GM21576 (cell line): ENCODE results near the gene FOXP2.

Experiments
- ATAC-seq: cut with Tn5 transposase; IDR thresholded peaks from one replicate; pipeline ENCODE4 v1.9.1; 2021; ENCODE audit warnings: mild to moderate bottlenecking, moderate library complexity; ENCODE audit not compliant: unreplicated experiment

Gene FOXP2

GRCh38 chr7:114650491-114650890 is 235.9 kb downstream of the FOXP2 start:
- no peak for ATAC-seq

DNA sequence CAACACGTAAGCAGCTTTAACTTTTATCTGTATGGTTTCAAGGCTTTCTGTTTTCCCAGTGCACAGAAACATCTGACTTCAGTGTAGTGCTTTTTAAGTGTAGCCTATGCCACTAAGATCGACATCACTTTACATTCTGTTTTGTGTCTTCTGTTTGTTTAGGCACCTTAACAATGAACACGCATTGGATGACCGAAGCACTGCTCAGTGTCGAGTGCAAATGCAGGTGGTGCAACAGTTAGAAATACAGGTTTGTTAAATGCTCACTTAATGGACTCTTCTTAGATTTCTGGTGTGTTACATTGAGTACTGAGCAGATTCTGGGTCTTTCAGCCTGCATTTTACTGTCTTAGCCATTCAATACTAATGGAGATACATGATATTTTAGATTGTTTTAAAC is 237.4 kb downstream of the FOXP2 start:
- ATAC-seq, result no peak

DNA sequence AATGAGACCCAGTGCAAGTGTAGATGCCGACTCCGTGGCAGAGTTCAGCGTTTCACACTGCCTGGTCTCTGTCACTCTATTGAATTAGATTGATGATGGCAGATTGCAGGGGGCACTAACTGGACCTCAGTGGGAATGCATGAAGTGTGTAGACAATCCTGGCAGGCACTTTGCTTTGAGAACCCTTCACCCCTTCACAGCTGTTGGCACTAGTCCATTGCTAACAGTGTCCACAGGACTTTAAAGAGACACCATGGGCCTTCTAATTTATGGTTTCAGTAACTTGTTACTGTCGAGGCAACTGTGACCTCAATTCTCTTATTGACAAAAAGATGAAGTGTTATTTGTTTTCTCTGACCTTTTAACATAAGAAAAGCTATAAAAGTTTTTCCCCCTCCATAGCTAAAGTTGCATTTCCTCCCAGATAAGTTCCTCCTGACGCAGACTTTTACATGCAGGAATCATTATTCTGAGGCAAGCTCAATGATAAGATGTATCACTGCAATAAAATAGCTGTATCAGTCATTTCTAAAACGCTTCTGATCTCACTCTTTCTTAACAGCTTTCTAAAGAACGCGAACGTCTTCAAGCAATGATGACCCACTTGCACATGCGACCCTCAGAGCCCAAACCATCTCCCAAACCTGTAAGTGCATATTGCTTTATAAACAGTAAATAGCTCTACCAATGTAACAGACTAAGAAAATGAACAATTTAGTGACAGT is 238.9 kb downstream of the FOXP2 start:
- ATAC-seq, result no peak

- ATAC-seq, result no peak
These were observed 241.9 kb downstream of the FOXP2 start for GRCh38 chr7:114656466-114656865.

- ATAC-seq, result no peak
These were observed 242.7 kb downstream of the FOXP2 start for GRCh38 chr7:114657279-114657678.

DNA sequence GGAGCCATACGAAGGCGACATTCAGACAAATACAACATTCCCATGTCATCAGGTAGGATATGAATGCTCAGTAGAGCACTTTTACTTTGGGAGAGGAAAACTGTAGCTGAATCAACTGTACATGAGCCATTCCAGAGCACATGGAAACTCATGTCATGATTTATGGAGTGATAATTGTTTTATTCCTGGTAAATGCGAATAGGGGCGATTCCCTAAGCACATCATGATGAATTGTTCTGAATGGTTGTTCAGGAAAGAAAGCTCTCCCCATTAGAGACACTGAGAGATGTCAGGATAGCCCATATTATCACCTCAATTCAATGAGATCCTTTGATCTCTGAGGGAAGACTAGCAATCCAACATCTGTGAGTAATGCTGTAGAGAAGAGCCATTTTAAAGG is 243.6 kb downstream of the FOXP2 start:
- ATAC-seq, result no peak

DNA sequence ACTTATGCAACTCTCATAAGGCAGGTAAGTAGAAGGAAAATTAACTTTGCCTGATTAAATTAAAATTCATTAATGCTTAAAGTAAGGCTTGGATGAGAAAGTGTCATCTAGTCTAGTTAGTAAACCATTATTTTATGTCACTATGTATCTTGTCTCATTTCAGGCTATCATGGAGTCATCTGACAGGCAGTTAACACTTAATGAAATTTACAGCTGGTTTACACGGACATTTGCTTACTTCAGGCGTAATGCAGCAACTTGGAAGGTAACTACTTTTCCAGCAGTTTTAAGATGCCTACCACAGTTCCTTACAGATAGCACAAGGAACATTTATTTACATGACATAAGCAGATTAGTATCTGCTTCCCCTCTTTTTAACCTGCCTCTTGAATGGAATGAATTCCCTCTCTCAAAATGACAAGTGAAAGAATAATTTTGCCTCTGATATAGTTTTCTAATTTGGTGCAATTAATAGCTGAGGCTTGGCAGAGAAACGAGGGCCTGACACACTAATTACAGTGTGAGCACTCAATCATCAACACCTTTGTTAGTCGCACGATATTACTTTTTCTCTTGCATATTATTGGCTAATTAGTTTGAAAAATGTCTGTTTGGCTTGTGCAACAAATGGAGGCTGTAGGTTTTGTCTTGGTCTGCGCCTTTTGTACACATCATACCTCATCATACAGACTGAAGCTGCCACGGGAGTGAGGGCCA is 245.0 kb downstream of the FOXP2 start:
- no peak for ATAC-seq

DNA sequence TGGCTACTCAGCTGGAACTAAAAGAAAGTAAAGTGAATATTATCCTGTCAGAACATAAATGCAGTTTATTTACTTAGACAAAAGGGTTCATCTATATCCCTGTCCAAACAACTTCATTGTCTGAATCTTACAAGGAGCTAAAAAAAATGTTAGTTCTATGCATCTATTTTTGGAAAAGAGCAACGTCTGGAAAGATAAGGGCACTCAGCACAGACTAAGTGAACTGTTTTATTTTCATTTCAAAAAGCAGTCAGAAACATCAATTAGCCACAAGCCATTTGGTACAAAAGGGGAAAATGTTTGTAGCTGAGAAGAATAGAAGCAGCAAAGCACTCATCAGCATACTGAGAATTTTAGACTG is 245.5 kb downstream of the FOXP2 start:
- no peak for ATAC-seq

DNA sequence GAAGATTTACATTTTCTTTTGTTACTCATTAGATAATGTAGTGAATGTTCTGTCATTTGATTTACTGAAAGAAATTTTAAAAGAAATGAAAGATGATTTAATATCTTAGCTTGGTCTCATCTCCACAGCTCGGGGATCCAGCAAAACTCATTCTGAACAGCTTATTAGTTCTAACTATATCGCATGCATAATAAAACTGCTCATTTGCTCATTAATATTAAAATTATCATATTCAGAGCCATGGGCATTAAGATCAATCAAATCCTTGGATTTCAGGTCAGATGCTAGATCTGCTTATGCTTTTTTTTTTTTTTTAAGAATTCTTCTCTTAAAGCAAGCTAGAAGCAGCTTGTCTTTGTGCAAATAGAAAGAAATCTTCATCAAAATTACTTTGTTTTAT is 246.1 kb downstream of the FOXP2 start:
- ATAC-seq, result no peak

DNA sequence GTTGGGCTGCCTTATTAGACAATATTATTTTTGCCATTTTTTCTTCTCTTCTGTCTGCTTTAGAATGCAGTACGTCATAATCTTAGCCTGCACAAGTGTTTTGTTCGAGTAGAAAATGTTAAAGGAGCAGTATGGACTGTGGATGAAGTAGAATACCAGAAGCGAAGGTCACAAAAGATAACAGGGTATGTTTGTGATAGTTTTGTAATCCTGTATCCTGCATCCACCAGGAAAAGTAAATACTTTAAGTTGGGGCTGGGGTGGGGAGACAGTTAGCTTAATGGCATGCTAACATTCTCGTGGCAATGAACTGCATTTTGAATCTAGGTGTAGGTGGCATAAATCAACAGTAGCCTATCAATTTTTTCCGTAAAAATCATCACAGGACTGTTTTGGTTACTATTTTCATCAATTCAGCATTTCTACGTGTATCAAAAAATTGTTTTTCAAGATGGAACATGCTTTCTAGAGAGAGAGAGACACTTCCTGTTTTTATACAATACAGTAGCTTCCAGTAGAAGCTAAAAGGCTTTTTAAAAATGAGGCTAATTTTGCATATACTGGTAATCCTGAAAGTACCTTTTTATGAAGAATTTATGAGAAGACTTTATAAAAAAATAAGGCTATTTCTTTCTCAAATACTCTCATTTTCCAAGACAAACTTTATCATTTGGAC is 247.5 kb downstream of the FOXP2 start:
- no peak for ATAC-seq

DNA sequence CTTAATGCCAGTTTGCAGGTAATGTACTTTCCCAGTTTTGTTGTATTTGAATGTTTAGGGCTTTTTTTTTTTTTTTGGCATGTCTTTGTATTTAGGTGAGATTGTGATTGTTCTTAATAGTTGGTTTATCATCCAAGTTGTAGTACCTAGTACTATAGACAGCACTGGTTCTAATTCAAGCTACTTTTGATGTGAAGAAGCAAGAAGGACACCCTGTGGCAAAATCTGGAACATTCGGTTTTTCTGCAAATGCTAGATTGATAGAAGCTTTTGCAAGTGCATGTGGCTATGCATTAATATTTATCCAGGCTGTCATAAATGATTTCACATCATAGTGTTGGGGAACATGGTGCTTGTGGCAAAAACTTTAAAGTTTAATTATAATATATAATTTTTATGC is 248.9 kb downstream of the FOXP2 start:
- no peak for ATAC-seq

GRCh38 chr7:114670676-114671075 is 256.1 kb downstream of the FOXP2 start:
- no peak for ATAC-seq

GRCh38 chr7:114671563-114672123 is 257.0 kb downstream of the FOXP2 start:
- no peak for ATAC-seq

- ATAC-seq, result no peak
These were observed 263.5 kb downstream of the FOXP2 start for GRCh38 chr7:114678116-114678515.

DNA sequence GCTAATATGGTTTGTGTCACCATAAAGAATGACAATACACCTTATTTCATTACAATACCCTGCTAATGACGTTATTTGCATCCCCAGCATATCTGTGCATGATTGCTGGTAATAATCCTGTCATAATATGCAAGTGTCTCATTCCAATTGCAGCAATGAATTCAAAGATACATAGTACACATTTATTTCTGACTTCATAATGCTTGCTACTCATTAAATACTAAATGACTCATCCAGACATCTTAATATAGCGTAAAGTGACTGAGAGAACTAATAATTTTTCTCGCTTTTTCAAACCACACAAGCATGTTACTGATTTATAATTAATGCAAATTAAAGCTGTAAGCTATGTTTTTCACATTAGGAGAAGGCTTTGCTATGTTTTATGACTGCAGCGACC is 272.6 kb downstream of the FOXP2 start:
- no peak for ATAC-seq

DNA sequence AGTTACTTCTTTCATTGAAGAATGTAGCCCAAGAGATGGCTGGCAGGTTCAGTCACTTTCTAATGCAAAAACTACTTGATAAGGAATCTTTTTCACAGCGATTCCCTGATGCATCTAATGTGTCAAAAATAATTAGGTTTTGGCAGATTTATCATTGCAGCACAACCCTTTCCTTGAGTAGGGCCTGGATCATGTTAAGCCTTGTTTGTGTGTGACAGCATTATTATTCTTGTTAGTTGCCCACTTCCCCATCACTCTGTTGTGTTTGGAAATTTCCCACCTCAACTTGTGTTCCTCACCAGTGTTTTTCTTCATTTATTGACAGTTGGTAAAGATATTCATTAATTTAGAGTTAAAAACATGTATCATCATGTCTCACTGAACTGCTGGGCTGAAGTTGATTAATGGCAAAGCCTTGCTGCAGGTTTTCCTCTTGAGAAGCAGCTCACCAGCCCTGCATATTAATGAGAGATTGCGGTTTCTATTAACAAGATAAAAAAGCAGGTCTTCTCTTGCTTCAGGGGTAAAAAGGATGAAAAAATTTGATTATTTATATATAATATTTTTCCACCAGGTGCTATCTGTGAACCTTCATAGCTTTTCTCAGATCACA is 273.9 kb downstream of the FOXP2 start:
- ATAC-seq, result no peak

GRCh38 chr7:114689406-114689805 is 274.8 kb downstream of the FOXP2 start:
- ATAC-seq, result no peak

DNA sequence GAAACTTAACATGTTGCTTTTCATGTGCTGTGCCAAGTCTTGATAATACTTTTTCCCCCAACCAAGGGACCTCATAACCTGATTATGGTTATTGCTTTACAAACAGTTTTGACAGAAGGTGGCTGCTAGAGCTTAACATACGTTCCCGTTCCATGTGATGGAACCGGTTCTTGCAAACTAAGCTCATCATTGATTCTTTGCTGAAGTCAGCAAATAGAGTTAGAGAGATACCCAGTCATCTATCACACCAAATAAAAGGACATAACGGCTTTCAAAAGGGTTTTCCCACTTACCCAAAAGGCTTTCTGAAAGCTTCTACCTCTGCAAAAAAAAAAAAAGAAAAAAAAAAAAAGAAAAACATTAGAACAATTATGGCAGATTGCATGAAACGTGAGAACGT is 277.0 kb downstream of the FOXP2 start:
- ATAC-seq, result no peak

- no peak for ATAC-seq
These were observed 280.6 kb downstream of the FOXP2 start for GRCh38 chr7:114695182-114695581.

DNA sequence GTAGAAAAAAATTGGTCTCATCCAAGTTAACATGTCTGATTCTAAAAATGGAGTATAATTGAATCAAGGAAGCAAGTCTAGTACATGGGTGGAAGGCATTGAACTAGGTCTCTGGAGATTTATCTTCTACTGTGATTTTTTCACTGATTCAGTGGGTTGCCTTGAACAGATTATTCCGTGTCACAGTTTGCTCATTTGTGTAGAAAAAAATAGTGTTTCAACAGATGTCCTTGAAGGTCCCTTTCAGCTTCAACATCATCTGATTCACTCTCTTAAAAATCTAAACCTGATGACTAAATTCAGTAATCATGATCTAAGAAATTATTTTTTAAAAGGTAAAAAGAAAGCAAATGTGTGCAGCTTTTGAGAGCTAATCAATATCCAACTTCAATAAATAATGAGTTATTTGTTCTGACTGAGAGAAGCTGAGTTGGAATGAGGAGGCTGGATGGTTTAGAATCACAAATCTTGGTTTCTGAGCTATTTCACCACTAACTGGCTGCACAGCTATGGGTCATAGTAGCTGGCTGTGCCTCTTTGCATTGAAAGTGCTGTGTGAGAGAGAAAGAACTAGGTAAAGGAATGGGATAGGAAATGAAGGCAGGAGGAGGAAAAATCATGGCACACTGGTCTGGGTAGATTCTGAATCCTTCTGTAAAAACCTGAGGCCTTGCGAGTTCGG is 285.8 kb downstream of the FOXP2 start:
- ATAC-seq, result no peak

DNA sequence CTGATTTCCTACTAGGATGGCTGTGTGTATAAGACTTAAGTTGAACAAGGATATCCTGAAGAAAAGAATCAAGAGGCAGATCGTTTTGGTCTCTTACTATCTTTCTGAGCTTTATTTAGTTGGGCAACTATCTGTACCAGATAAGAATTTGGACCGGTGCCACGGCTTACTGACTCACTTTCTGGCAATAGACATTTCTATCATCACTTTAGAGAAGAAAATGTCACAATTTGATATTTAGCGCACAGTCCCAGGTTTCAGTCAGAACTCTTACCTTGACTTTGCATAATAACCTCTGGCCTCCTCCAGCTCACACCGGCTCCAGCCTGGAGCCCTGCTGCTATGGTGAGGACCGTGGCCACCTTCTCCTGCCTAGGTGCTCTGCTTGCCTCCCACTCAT is 289.1 kb downstream of the FOXP2 start:
- ATAC-seq, result no peak
